Stimulated activated CD4-positive, alpha-beta T cell treated with anti-CD3 and anti-CD28 coated beads, Interleukin-2, amount 100 ng/mL, for 4 hours (primary cell): Measurements from ENCODE around the gene HSF5.

Source experiments
- DNase-seq: peaks from one replicate; pipeline ENCODE4 v3.0.0-alpha.2; 2020; ENCODE audit warnings: low read depth

The HSF5 gene

DNA sequence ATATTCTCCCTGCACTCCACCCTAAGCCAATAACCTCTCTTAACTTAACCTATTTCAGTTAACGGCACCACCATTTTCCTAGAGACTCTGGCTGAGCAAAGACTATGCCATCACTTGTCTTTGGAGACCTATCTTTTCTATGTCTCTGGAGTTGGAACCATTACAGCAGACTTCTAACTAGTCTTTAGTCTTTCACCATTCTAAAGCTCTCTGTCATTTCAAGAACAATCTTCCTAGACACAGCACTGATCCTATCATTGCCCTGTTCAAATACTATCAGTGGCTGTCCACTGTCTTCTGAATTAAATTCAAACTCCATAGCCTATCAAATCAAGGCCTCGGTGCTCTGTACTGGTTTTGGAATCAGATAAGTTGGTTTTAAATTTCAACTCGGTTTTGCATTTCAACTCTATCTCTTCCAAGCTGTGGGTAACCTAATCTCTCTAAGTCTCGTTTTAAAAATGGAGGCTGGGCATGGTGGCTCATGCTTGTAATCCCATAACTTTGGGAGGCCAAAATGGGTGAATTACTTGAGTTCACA is 102.8 kb downstream of the HSF5 start:
- DNase-seq = no peak

DNA sequence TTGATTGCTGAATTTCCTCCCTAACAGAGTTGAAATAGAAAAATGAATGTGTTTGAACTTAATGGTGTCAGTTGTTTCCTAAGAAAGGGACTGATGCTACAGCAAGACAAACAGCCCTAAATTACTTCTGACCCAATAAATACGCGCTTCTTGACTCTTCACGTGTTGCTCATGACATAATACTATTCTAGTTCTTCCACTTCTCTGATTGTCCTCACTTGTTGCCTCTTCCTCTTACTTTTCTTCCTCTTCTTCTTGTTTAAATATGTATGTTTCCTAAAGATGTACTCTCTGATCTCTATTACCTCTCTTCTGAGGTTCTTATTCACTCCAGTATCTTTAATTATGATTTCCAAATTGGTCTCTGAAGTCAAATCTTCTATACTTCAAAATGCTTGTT is 103.3 kb downstream of the HSF5 start:
- DNase-seq = no peak

DNA sequence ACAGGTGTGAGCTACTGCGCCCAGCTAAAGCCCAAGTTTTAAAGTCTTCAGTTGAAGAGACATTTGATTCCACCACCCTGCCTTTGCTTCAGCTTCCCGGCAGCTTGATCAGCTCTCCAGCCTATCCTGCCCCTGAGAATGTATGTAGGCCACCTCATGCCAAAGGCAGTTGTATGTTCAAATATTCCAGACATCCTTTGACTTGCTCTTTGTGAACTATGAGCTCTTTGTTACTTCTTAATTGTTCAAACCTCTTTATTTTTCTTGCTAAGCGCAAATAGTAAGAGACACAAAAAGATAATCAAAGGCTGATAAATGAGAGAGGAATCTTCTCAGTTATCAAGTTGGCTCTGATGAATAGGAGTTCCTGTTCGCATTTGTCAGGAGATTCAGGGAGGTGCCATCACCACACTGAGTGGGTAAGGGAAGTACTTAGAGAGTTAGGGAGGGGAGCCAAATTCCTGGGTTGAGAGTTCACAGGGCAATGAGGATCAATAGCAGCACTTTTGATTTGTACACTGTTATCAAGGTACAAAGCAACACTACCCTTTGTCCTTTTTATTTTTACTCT is 104.2 kb downstream of the HSF5 start:
- DNase-seq = no peak

DNA sequence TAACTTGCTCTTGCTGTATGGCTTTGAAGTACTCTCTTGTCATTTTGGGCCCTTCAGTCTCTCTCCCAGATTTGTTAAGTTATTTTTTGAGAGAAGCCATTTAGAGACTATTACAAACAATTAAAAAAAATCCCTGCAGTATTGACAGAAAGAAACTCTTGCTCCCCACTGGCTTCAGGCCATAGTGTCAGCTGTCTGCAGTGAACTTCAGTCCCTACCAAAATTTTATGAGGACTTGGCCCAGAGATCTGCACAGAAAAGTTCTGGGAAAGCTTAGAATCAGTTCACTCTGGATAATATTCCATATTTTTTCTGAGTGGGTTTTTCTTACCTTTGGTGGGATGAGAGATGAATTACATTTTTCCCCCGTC is 105.4 kb downstream of the HSF5 start:
- no peak for DNase-seq

DNA sequence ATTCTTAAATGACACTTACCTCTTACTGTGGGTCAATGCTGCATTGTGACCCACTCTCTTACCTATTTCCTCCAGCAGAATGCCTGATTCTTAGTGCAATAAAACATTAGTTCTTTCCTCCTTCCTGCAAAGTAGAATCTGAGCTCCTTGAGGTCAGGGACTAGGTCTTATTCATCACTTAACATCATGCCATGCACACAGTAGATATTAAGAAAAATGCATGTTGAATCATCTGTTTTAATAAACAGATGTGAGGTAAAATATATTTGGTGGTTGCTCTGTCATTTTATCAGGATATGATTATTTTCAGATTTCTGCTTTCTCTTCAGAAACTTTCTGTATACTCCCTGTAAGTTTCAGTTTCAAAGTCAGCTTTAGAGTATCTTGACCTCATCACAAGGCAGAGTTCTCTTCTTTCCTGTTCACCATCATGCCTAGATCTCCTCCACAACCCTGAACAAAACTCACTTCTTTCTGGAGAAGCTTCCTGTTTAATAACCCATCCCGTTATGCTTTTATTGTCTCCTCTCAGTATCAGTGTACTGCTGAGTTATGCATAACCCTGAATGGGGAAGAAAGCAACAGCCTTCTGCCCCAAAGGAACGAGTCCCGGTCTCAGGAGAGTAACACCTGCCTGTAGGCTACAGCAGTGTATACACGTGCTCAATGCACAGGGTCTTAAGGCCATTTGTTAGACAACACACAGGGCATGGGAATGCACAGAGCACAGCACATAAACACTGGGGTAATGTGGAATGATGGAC is 105.9 kb downstream of the HSF5 start:
- DNase-seq = no peak

DNA sequence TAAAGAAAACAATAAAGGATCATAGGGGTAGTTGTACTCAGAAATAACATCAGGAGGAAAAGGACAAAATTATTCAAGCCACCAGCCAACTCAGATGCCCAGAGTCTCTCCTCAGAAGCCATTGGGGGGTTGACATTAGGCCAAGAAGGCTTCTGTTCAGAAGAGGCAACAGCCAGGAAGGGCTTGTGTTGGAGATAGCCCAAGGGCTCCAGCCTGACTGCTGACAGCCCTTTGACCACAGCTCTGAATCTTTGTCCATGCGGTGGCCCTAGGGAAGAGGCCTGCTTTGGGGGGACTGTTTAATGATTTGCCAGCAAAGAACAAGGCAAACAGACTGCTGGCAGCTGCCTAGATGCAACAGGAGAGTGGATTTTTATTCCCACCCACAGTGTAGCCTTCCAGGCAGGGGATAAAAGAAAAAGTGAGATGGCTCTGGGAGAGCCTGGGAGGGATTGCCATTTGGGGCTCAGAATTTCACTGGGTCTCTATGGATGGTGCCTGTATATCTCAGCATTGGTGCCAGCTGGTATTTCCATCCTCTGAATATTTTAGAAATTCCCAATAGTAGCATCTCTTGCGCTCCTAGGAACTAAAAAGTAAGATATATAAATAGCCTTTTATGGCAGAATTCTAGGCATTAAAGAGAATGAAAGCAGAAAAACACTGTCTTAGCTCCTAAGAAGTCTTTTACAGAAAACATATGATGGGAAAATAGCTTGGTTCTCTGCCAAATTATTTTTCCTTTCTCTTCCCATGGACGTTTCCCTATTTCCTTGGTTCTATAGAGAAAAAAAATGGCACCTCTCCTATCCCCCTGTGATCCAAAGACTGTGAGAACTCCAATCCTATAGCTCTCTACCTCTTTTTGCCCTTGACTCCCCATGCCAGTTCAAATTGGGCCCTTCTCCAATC is 106.8 kb downstream of the HSF5 start:
- no peak for DNase-seq

DNA sequence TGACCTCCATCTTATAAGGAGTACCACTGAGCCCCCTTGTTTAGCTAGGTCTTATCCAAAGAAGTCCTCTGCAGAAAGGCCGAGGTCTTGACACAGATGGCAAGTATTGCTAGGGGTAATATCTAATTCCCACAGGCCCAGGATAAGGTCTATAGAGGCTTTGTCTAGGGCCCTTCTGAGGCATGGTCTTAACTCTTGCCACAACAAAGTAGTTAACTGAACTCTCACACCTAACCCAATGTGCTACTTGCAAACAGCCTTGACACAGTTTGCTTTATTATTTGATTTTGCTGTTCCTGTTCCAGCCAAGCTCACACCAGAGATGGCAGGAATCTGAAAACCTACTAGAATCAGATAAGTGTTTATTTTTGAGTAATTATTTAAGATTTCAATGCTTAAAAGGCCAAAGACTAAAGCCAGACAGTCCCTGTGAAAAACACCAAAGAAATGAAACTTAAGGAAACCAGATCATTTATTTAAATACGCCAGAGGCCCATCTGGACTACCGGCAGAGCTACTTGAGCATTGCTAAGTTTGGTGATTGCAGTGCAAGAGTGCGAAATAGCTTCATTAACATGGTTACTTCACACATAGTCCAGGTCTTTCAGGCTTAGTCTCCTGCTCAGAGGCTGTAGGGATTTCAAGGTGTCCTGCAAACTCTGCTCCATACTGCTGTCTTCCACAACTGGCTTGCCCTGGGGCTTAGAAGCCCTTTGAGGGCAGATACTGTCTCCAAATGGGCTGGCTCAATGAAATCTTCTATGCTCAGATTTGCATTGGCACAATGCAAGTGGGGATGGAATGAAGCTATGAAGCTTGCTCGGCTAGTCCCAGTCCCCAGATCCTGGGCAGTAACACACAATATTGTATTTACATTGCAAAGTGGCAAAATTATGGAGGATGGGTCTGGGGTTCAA is 107.7 kb downstream of the HSF5 start:
- no peak for DNase-seq

DNA sequence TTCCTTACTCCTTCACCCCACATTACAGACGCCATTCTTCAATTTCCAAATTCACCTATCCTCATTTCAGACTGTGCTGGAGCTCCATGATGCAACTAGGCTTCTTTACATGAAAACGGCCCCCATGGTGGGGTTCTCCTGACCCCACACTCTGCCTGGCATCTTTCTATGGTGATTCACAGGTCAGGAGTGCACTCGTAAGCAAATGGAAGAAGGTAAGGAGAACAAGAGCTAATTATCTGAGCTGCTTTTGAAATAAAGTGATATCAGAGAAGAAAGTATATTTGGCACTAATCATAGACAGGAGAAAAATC is 108.7 kb downstream of the HSF5 start:
- DNase-seq = no peak

DNA sequence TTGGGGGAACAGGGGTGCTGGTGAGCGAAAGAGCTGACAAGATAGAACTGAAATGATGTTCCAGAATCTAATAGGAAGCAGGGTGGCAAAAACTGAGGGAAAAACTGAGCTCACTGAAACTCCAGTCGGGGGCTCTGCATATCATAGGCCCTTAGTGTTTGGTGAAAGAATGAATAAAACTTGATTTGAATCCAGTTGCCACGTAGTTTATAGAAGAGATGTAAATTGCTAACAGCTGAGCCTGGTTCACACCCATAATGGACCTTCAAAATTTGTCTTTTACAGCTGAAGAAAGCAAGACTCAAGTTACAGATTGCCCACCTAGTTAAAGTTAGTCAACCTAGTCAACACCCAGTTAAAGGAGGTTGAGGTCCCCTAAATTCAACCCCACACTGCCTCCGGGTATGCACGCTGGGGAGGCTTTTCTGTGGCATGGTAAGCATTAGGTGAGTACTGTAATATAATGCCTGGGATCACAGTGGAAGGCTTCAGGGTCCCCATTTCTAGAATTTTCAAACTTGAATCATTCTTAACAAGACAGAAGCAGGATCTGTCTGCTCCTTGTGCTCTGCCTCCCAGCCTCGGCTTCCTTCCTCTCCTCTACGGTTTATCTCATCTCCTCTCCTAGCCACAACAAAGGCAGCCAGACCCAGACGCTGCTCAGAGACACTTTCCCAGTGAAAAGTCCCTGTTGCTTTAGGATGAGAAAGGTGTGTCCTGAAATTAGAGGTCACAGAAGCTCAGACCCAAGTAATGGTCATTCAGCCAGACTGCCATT is 109.3 kb downstream of the HSF5 start:
- no peak for DNase-seq

DNA sequence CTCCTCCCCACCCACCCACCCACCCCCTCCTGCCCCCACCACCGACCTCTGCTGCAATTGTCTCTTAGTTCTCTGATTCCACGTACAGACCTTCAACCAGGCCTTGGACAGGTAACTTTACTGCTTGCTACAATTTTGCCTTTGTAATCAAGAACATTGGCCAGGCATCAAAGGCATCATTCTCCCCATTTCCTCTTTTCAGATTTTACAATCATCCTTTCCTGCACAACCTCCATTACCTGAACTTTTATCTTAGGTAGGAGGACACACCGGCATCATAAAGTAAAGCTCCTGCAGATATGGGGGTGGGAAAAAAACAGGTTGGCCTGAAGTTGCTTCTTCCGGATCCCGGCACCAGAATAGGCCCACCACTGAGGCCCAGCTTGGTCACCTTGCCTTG is 110.5 kb downstream of the HSF5 start:
- no peak for DNase-seq

DNA sequence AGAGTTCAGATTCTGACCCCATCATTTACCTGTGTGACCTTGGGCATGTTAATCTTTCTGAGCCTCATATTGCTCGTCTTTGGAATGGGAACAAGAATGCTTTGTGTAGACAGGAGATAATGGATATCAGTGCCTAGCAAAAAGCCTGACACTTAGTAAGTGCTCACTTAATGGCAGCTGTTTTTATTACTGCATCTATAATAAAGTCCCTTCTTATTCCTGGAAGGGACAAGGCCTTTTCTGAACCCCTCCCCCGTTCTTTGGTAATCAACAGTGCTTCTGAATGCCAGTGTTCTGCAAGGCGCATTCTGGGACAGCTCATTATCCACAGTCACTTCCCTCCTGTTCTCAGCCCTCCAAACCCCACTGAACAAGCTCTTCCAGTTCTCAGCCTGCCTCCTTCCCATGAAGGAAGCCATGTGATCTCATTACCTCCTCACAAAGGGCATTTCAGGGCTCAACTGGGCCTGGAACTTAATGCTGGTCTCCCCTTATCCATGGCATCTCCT is 111.1 kb downstream of the HSF5 start:
- no peak for DNase-seq

DNA sequence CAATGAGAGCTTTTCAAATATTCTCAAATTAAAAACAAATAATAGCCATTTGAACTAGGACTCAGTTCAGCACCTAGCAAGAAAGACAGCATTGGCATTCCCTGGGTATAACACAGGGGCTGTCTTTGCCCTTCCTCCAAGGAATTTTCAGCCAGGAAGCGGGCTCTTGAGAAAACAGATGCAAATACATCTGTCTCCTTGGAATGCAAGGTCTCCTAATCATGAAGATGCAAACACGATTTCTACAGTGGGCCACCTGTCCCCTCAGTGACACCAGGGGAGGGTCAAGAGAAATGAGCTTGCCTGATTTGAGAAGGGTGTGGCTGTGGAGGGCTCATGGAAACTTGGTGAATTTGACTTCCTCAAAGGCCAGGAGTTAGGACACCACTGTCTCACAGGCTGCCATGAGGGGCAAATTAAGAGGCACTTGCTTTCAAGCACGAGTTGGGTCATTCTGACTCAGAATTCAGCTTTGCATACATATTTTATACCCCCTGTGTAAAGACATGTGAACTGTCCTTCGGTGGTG is 111.7 kb downstream of the HSF5 start:
- no peak for DNase-seq

DNA sequence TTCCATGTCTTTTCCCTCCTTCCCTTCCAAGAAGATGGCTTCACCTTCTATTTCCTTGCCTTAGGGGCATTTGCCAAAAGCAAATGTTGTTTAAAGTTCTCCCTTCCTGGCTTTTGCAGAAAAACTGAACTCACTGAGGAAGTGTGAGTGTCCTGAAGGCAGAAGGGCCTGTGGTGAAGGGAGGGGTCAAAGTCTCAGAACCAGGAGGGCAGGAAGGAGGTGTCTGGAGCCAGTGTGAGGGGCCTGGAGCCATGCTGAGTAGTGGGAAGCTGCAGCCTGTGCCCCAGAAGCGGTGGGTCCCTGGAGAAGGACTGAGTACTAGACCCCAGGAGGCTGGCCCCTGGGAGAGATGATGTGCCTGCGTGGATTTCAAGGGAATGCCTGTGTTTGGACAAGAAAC is 112.4 kb downstream of the HSF5 start:
- no peak for DNase-seq

DNA sequence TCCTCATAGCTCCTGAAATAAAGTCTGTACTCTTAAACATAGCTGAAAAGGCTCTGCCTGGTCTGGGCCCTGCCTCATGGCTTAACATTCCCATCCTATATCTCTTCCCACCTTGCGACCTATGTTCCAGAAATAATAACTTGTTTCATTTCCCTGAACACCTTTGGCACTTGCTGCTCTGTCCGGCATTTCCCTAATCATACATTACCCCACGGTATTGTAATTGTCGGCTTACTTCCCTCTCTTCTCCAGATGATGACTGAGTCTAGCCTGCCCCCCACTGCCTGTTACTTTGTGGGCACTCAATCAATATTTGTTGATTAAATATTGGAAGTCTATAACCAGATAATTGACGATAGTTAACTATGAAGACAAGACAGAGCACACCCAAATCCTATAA is 113.0 kb downstream of the HSF5 start:
- no peak for DNase-seq

DNA sequence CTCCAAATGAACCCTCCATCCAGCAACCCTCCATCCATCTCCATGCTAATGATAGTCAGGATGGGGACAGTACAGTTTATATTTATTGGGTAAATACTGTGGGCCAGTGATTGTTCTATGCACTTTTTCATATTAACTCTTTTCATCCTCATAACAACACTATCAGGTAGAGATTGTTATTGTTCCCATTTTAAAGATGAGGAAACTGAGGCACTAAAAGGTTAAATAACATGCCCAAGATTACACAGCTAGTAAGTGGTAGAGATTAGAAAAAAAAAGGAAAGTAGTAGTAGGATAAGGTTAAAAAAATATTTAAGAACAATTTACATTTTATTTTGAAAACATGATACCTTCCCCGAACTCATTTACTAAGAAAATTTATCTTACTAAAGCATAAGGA is 114.3 kb downstream of the HSF5 start:
- DNase-seq = no peak

DNA sequence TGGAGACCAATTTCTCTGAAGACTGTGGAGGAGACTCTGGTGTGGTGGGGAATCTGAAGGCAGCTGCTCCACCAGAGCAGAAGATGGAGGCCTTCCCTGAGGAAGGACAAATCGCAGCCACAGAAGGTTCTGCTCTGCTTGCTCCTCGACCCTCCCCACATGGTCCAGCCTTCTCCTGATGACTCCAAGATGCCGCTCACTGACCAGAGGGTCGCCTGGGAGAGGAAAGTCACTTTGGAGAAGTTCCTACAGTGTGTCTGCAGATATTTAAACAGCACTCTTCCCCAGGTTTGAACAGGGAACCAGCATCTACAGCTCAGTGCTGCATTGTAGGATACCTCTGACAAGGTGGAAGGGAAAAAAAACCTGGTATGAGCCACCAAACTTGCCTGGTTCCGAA is 115.2 kb downstream of the HSF5 start:
- no peak for DNase-seq

DNA sequence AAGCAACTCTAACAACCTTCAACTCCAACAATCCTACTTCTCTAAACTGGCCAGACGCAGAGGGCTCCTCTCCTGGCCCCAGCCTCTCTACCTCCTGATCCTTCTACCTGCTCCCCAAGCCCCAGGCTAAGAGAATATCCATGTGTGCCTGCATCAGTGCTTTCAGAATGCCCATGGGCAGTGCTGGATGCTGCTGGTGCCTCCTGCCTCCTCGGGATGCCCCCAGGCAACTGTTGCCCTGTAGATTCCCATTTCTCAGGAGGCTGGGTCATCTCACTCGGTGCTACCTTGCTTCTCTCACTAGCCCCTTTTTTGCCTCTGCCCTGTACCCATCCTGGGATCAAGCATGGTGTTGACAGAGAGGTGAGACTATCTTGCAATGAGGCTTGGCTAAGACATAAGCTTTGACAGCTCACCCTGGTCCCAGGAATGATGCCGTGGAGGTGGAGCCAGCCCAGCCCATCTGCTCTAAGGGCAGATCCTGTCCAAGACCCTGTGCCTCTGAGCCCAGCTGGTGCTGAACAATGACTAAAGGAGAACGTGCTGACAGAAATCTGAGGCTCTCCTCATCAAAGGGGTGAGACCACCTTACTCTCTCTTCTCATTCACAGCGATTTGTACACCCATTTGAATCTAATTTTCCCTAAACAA is 116.8 kb downstream of the HSF5 start:
- no peak for DNase-seq

DNA sequence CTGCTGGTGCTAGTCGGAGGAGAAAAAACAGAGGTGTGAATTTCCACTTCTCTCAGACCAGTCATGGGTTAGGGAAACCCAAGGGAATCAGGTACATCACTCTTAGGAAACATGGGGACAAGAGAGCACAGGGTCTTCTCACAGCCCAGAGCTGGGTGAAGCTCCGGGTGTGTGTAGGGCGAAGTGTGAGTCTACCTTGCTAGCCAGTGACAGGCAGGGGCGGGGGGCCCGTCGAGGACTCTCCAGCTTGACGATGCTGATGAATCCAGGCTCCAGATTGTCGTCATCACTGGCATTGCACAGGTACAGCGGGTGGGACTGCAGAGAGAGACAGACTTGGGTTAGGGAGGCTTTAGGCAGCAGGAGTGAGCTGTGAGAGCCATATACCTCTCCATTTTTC is 117.5 kb downstream of the HSF5 start:
- DNase-seq = no peak

DNA sequence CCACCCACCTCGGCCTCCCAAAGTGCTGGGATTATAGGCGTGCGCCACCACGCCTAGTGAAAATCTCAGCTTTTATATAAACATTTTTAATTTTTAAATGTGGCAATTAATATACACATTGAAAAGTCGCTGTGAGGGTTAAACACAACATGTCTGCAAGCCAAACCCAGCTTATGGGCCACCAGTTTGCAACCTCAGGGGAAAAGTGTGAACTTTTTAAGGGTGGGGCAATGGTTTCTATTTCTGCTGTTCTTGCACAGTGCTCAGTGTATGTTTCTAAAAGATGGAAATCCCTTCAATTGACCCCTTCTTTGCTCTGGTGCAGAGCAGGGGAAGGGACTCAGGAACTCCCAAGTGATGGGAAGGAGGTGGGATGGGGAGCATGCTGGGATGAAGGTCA is 117.9 kb downstream of the HSF5 start:
- no peak for DNase-seq
